Measurements from ENCODE around the gene CYTH4. TPM values are rescaled to one million over a fixed set of nuclear protein-coding genes. Genes with fewer than 3 reads are reported as not detected.

CYTH4 gene
- total and polyA plus RNA-seq, 5 experiments from 2014 or later, result 48.9 to 193 (median 60.8) TPM

- Mint-ChIP-seq H3K36me3 (no peaks in the 10 kb centered on the region), H3K27me3 (peaks cover 10 to 28% (median 24%) of the 10 kb centered on the region in 5 donors), H3K4me3 (no peak overlapping the region), H3K9me3 (no peaks in the 10 kb centered on the region), H3K27ac (peak overlapping the region in 3 of 10 donors; percentile 15 to 69 (median 59)), H3K4me1 (peaks cover 5 to 41% (median 19%) of the 10 kb centered on the region in 4 donors)
- ATAC-seq, result no peak
- no peak for DNase-seq
- POLR2A ChIA-PET, result no interaction called here
These were observed 56.4 kb downstream of the CYTH4 start for GRCh38 chr22:37338539-37339246.

- Mint-ChIP-seq H3K9me3 (no peaks in the 10 kb centered on the region), H3K27ac (peak overlapping the region in 4 of 10 donors; percentile 16 to 75 (median 66)), H3K4me3 (no peak overlapping the region), H3K27me3 (peaks cover 0 to 16% (median 8%) of the 10 kb centered on the region in 5 donors), H3K36me3 (no peaks in the 10 kb centered on the region), H3K4me1 (peaks cover 4 to 32% (median 9%) of the 10 kb centered on the region in 4 donors)
- DNase-seq, result no peak
- no peak for ATAC-seq
- POLR2A ChIA-PET, result interaction anchor here (0.5 kb wide), 1 partner anchor 1287 kb away, joined by 3 read pairs; no protein-coding TSS in a partner anchor
These were observed 58.3 kb downstream of the CYTH4 start for GRCh38 chr22:37340331-37341262.

GRCh38 chr22:37342065-37342464 is 59.8 kb downstream of the CYTH4 start:
- H3K36me3 Mint-ChIP-seq, result no peaks in the 10 kb centered on the region
- H3K27ac Mint-ChIP-seq, result peak overlapping the region in 2 of 10 donors; percentile 62 to 84
- peaks cover 0 to 10% (median 3%) of the 10 kb centered on the region in 5 donors for H3K27me3 Mint-ChIP-seq
- POLR2A ChIA-PET, result no interaction called here
- no peaks in the 10 kb centered on the region for H3K9me3 Mint-ChIP-seq
- DNase-seq (no peak), ATAC-seq (no peak)
- H3K4me1 Mint-ChIP-seq, result peaks cover 4 to 32% (median 9%) of the 10 kb centered on the region in 4 donors
- no peak overlapping the region for H3K4me3 Mint-ChIP-seq

- no peak overlapping the region for H3K27ac Mint-ChIP-seq
- ATAC-seq (no peak), DNase-seq (no peak)
- H3K27me3 Mint-ChIP-seq, result peaks cover 0 to 6% (median 0%) of the 10 kb centered on the region in 5 donors
- no peaks in the 10 kb centered on the region for H3K36me3 Mint-ChIP-seq
- H3K9me3 Mint-ChIP-seq, result no peaks in the 10 kb centered on the region
- peaks cover 4 to 39% (median 11%) of the 10 kb centered on the region in 4 donors for H3K4me1 Mint-ChIP-seq
- H3K4me3 Mint-ChIP-seq, result no peak overlapping the region
- POLR2A ChIA-PET, result no interaction called here
These were observed 61.0 kb downstream of the CYTH4 start for GRCh38 chr22:37343348-37343747.

- Mint-ChIP-seq H3K27me3 (peaks cover 0 to 4% (median 0%) of the 10 kb centered on the region in 5 donors), H3K4me3 (no peak overlapping the region), H3K9me3 (no peaks in the 10 kb centered on the region), H3K27ac (peak overlapping the region in 1 of 10 donors; percentile 50), H3K36me3 (no peaks in the 10 kb centered on the region), H3K4me1 (peaks cover 4 to 39% (median 11%) of the 10 kb centered on the region in 4 donors)
- DNase-seq (no peak), ATAC-seq (no peak)
- POLR2A ChIA-PET, result no interaction called here
These were observed 61.8 kb downstream of the CYTH4 start for GRCh38 chr22:37343863-37344734.

GRCh38 chr22:37344735-37345449 is 62.6 kb downstream of the CYTH4 start:
- ATAC-seq, result no peak
- Mint-ChIP-seq H3K27me3 (peaks cover 0 to 4% (median 0%) of the 10 kb centered on the region in 5 donors), H3K9me3 (no peaks in the 10 kb centered on the region), H3K4me1 (peaks cover 4 to 39% (median 11%) of the 10 kb centered on the region in 4 donors), H3K27ac (peak overlapping the region in 1 of 10 donors; percentile 50), H3K4me3 (no peak overlapping the region), H3K36me3 (no peaks in the 10 kb centered on the region)
- DNase-seq, result no peak
- POLR2A ChIA-PET, result interaction anchor here (0.7 kb wide), 1 partner anchor 308 kb away, joined by 3 read pairs; no protein-coding TSS in a partner anchor

- no peak overlapping the region for H3K4me3 Mint-ChIP-seq
- POLR2A ChIA-PET, result interaction anchor here (0.7 kb wide), 1 partner anchor 309 kb away, joined by 3 read pairs; no protein-coding TSS in a partner anchor
- H3K4me1 Mint-ChIP-seq, result peaks cover 4 to 39% (median 11%) of the 10 kb centered on the region in 4 donors
- DNase-seq (no peak), ATAC-seq (no peak)
- no peaks in the 10 kb centered on the region for H3K9me3 Mint-ChIP-seq
- H3K27me3 Mint-ChIP-seq, result peaks cover 0 to 4% (median 0%) of the 10 kb centered on the region in 5 donors
- H3K27ac Mint-ChIP-seq, result peak overlapping the region in 1 of 10 donors; percentile 68
- H3K36me3 Mint-ChIP-seq, result no peaks in the 10 kb centered on the region
These were observed 63.7 kb downstream of the CYTH4 start for GRCh38 chr22:37345863-37346504.

- Mint-ChIP-seq H3K4me3 (no peak overlapping the region), H3K36me3 (no peaks in the 10 kb centered on the region), H3K4me1 (peaks cover 4 to 35% (median 11%) of the 10 kb centered on the region in 4 donors), H3K9me3 (no peaks in the 10 kb centered on the region), H3K27me3 (peaks cover 0 to 4% (median 0%) of the 10 kb centered on the region in 5 donors), H3K27ac (peak overlapping the region in 1 of 10 donors; percentile 65)
- no peak for DNase-seq
- no peak for ATAC-seq
- POLR2A ChIA-PET, result no interaction called here
These were observed 64.2 kb downstream of the CYTH4 start for GRCh38 chr22:37346505-37346895.

- Mint-ChIP-seq H3K27me3 (peaks cover 0 to 4% (median 0%) of the 10 kb centered on the region in 5 donors), H3K9me3 (no peaks in the 10 kb centered on the region), H3K4me3 (no peak overlapping the region), H3K36me3 (no peaks in the 10 kb centered on the region), H3K4me1 (peaks cover 0 to 13% (median 5%) of the 10 kb centered on the region in 4 donors), H3K27ac (peak overlapping the region in 1 of 10 donors; percentile 56)
- POLR2A ChIA-PET, result no interaction called here
- ATAC-seq (no peak), DNase-seq (no peak)
These were observed 66.9 kb downstream of the CYTH4 start for GRCh38 chr22:37349043-37349814.

- Mint-ChIP-seq H3K36me3 (no peaks in the 10 kb centered on the region), H3K27ac (peak overlapping the region in 1 of 10 donors; percentile 41), H3K4me1 (peaks cover 0 to 7% (median 2%) of the 10 kb centered on the region in 4 donors), H3K27me3 (peaks cover 0 to 4% (median 0%) of the 10 kb centered on the region in 5 donors), H3K9me3 (no peaks in the 10 kb centered on the region), H3K4me3 (no peak overlapping the region)
- ATAC-seq (no peak), DNase-seq (no peak)
- POLR2A ChIA-PET, result interaction anchor here (0.6 kb wide), 1 partner anchor 192 kb away, joined by 4 read pairs; no protein-coding TSS in a partner anchor
These were observed 68.9 kb downstream of the CYTH4 start for GRCh38 chr22:37351232-37351631.
